ENCODE data around the gene BUD31.
"Not testable (repeated sequence)": the region's sequence is repeated elsewhere in the genome, so short reads cannot be mapped to it uniquely, and the experiment has no call there.

DNA sequence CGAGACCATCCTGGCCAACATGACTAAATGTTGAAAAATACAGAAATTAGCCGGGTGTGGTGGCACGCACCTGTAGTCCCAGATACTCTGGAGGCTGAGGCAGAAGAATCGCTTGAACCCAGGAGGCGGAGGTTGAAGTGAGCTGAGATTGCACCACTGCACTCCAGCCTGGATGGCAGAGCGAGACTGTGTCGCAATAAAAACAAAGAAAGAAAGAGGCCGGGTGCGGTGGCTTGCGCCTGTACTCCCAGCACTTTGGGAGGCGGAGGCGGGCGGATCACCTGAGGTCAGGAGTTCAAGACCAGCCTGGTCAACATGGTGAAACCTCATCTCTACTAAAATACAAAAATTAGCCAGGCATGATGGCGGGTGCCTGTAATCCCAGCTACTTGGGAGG, 21.5 kb upstream of the BUD31 start:
- TF ChIP-seq, protein P1, sequence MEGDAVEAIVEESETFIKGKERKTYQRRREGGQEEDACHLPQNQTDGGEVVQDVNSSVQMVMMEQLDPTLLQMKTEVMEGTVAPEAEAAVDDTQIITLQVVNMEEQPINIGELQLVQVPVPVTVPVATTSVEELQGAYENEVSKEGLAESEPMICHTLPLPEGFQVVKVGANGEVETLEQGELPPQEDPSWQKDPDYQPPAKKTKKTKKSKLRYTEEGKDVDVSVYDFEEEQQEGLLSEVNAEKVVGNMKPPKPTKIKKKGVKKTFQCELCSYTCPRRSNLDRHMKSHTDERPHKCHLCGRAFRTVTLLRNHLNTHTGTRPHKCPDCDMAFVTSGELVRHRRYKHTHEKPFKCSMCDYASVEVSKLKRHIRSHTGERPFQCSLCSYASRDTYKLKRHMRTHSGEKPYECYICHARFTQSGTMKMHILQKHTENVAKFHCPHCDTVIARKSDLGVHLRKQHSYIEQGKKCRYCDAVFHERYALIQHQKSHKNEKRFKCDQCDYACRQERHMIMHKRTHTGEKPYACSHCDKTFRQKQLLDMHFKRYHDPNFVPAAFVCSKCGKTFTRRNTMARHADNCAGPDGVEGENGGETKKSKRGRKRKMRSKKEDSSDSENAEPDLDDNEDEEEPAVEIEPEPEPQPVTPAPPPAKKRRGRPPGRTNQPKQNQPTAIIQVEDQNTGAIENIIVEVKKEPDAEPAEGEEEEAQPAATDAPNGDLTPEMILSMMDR (IDR thresholded peaks at IDR 0.05), result not testable (repeated sequence)
- not testable (repeated sequence) for TF ChIP-seq POLR2AphosphoS5 (IDR thresholded peaks at IDR 0.05)
